ENCODE measurements around the gene FAM111A.

GRCh38 chr11:59141191-59141590 lies 1.5 kb upstream of the FAM111A start:
- no peak for TF ChIP-seq CTCF (IDR thresholded peaks at IDR 0.05)
- TF ChIP-seq NRF1 (IDR thresholded peaks at IDR 0.05; ENCODE audit: low read depth, low read length), result no peak
- TF ChIP-seq MAX (IDR thresholded peaks at IDR 0.05; ENCODE audit: low read depth), result no peak
- TF ChIP-seq NFIC (IDR thresholded peaks at IDR 0.05; ENCODE audit: borderline replicate concordance), result no peak
